GM19328 (cell line): ENCODE data around the gene SLX4IP.

Experiments used
- ATAC-seq: cut with Tn5 transposase; IDR thresholded peaks from one replicate; pipeline ENCODE4 v1.9.1; 2021; ENCODE audit warnings: mild to moderate bottlenecking, moderate library complexity; ENCODE audit not compliant: unreplicated experiment

Gene SLX4IP

DNA sequence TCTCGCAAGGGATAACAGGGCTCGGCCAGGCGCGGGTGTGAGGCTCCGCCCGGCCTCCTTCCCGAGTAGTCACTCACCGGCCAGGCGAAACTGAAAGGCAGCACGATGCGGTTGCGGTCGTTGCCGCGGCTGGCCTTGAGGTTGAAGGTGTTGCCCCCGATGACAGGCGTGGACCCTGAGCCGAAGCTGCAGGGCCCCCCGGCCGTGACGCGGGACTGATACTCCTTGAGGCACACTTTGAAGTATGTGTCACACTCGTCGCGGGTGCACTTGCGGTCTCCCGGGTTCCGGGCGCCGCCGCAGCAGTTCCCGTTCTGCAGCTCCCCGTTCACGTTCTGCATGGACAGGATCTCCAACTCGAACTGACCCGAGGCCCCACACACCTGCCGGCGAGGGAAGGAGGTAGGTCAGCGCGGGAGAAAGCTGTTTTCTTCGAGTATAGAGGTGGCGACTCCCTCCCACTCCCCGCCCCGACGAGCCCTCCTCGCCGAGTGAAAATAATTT lies 237.6 kb downstream of the SLX4IP start:
- no peak for ATAC-seq

- ATAC-seq, result no peak
Observed at GRCh38 chr20:10673176-10673841, 238.2 kb downstream of the SLX4IP start.

- ATAC-seq, result peak; percentile 61
Observed at GRCh38 chr20:10673842-10674683, 239.0 kb downstream of the SLX4IP start, which contains the start of gene JAG1. Gene JAG1 (minus strand): TSS chr20:10673999. CDS start chr20:10673530, 469 bp downstream.

DNA sequence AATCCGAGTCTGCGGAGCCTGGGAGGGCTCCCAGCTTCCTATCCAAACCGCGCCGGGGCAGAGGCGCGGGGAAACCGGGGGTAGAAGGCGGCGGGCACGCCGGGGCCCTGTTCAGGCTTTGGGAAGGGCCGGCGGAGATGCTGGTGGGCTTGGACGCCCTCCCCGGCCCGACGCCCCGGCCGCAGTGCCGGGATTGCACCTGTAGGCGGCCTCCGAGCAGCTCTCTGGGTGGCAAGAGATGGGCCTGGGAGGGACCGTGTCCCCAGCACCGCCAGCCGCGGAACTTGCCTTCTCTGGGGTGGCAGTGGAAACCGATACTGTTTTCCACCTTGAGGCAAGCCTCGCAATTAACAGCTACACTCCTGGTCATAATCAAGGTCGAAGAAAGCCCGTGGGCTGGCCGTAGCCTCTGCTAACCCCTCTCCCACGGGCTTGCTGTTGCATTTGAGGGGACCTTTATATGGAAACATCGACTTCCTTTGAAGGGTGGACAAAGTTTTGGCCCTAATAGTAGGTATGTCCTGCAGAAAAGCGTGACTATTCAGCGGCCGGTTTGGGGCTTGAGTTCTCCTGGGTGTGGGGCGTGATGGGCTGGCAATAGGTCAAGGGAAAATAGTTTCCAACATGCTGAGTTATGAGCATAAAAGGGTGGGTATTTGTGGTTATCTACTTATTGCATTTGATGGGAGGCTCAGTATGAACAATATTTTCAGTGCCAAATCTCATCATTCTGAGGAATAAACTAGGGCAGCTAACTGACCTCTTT lies 239.8 kb downstream of the SLX4IP start:
- peak; percentile 42 for ATAC-seq

DNA sequence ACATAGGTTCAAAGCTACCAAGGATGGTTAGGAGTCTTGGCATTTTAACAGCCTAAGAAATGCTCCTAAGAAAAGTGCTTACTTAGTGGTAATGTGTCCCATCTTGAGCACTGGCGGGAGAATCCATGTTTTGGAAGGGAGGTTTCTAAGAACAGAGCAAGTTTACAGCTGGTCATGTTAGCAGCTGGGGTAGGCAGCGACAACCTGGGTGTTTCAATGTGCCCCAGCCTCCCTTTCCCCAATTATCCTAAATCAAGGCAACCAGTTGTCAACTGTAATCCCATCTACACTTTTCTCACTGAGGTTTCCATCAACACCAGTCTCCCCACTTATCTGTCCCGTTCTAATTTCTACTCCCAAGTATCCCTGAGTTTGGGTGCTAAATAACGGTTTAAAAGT lies 240.3 kb downstream of the SLX4IP start:
- no peak for ATAC-seq

DNA sequence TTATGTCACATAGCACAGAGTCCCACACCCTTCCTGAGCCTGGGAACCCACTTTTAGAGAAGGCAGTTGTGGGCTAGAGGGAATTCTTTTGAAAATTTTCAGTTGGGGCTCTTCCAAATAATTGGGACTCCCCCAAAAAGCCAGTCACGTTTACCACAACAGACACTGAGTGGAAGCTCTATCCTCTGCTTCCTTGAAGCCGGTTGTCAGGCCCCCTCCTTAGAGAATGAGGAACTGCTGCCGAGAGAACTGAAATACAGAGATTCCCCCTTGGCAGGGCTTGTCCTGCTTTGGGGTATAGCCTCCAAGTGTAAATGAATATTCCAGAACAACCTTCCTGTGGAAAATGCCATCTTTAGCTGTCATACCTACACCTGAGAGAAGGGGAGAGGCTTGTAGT lies 241.4 kb downstream of the SLX4IP start:
- no peak for ATAC-seq
